NCI-H1048 (cell line): ENCODE data around the gene NDST1.

Source experiments
- DNase-seq: peaks from one replicate; lab custom pipeline; 2025; lab: John Stamatoyannopoulos, UW

Gene NDST1

DNA sequence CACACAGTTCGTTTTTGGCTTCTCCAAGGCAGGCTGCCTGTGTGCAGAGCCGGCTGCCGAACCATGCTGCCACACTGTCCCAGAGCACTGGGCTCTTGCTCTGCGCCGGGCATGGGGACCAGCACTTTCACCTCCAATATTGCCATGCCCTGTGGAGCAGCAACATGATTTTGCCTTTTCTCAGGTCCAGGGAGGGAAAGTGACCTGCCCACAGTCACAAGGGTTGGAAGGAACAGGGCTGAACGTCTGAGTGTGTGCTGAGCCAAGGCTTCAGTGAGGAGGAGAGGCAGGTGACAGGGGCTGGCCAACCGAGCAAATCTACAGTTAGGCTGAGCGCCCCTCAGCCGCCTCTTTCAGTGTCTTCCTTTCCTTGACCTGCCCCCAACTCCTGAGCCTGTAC is 98.5 kb downstream of the NDST1 start:
- DNase-seq = no peak

DNA sequence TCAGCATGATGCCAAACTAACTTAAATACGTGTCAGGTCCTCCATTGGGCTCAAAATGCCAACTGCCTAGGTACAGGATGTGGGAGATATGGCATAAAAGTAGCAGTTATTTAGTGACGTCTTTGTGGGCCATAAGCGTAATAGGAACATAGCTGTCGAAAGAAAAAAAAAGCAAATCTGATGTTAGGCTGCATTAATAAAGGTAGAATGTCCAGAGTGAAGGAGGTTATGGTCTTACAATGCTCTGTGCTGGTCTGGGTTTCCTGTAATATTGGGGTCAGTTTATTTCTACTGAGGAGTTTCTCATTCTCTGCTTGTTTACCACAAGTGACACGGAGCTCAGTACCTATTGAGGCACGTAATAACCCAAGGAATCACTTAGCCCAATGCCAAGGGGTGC is 99.2 kb downstream of the NDST1 start:
- no peak for DNase-seq
